Measurements from ENCODE around the gene MACO1.
"Not testable (repeated sequence)": the region's sequence is repeated elsewhere in the genome, so short reads cannot be mapped to it uniquely, and the experiment has no call there.

- not testable (repeated sequence) for TF ChIP-seq CTCF (conservative IDR thresholded peaks at IDR 0.05; ENCODE audit: low read depth, low read length); EZH2 (IDR thresholded peaks at IDR 0.05; ENCODE audit: borderline replicate concordance, low read depth, low read length, poor library complexity, severe bottlenecking)
Measured at GRCh38 chr1:25389721-25390120, 41.0 kb upstream of the MACO1 start.
